ENCODE measurements around the gene GNLY.

The GNLY gene

DNA sequence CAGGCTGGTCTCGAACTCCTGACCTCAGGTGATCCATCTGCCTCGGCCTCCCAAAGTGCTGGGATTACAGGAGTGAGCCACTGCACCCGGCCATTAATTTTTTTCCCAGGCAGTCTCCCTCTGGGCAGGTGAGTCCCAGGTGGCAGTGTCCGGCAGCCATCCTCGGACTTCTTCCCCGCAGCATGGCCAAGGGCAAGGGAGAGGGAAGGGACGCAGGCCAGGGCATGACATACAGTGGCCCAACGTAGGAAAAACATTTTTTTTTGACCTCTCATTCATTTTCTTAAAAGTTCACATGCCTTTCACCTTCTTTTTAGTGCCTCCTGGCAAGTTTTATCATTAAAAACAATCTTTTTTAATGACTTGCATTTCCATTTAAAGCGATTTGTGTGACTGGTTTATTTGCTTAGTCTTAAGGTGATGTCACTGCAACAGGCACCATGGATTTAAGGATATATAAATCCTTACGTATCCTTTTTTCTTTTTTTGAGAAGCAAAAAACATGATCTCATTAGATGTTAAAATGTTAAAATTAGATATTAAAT, 36.6 kb downstream of the GNLY start:
- Histone ChIP-seq H3K27ac (ENCODE audit: low read length) (no peak overlapping the region), H2AFZ (ENCODE audit: low read depth, low read length) (no peak overlapping the region), H3K79me2 (ENCODE audit: low read length) (no peaks in the 10 kb centered on the region), H3K4me3 (ENCODE audit: low read length) (no peak overlapping the region), H3K36me3 (replicated peaks; ENCODE audit: low read depth, low read length) (no peaks in the 10 kb centered on the region), H3K4me1 (ENCODE audit: low read length) (peaks cover 9% of the 10 kb centered on the region), H3K27me3 (ENCODE audit: low read depth, low read length) (peaks cover 29% of the 10 kb centered on the region), H3K9ac (ENCODE audit: low read length) (no peak overlapping the region), H4K20me1 (ENCODE audit: insufficient read depth, low read length) (no peaks in the 10 kb centered on the region), H3K9me3 (ENCODE audit: insufficient read depth, low read length) (no peaks in the 10 kb centered on the region), H3K4me2 (ENCODE audit: low read length) (no peak overlapping the region)
- TF ChIP-seq, protein P1, sequence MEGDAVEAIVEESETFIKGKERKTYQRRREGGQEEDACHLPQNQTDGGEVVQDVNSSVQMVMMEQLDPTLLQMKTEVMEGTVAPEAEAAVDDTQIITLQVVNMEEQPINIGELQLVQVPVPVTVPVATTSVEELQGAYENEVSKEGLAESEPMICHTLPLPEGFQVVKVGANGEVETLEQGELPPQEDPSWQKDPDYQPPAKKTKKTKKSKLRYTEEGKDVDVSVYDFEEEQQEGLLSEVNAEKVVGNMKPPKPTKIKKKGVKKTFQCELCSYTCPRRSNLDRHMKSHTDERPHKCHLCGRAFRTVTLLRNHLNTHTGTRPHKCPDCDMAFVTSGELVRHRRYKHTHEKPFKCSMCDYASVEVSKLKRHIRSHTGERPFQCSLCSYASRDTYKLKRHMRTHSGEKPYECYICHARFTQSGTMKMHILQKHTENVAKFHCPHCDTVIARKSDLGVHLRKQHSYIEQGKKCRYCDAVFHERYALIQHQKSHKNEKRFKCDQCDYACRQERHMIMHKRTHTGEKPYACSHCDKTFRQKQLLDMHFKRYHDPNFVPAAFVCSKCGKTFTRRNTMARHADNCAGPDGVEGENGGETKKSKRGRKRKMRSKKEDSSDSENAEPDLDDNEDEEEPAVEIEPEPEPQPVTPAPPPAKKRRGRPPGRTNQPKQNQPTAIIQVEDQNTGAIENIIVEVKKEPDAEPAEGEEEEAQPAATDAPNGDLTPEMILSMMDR (IDR thresholded peaks at IDR 0.05; ENCODE audit: low read depth, low read length) = no peak
- TF ChIP-seq EZH2phosphoT487 (IDR thresholded peaks at IDR 0.05; ENCODE audit: low read depth) = no peak

DNA sequence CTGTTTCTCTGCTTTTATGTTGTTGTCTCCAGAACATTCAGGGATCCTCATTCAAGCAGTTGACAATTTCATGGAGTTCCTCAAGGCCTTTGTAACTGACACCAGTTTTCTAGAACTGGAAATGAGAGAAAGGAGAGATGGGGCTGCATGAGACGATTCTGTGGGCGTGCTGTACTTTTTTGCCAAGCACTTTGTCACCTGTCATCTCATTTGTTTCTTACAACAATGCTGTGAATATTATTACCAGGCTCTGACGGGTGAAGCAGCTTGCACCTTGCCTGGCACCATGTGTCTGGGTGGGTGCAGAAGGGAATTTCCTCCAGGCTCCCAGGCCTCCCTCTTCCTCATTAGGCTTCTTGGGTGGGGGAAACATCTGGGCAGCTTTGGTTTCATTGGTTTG, 37.4 kb downstream of the GNLY start:
- no peaks in the 10 kb centered on the region for H3K9me3 ChIP-seq (ENCODE audit: insufficient read depth, low read length)
- no peak overlapping the region for H3K4me3 ChIP-seq (ENCODE audit: low read length)
- TF ChIP-seq, protein P1 (IDR thresholded peaks at IDR 0.05; ENCODE audit: low read depth, low read length) = no peak
- no peak for TF ChIP-seq EZH2phosphoT487 (IDR thresholded peaks at IDR 0.05; ENCODE audit: low read depth)
- H3K4me2 ChIP-seq (ENCODE audit: low read length) = no peak overlapping the region
- peaks cover 32% of the 10 kb centered on the region for H3K27me3 ChIP-seq (ENCODE audit: low read depth, low read length)
- no peak overlapping the region for H3K9ac ChIP-seq (ENCODE audit: low read length)
- H4K20me1 ChIP-seq (ENCODE audit: insufficient read depth, low read length) = no peaks in the 10 kb centered on the region
- no peak overlapping the region for H3K27ac ChIP-seq (ENCODE audit: low read length)
- no peak overlapping the region for H2AFZ ChIP-seq (ENCODE audit: low read depth, low read length)
- H3K4me1 ChIP-seq (ENCODE audit: low read length) = peaks cover 9% of the 10 kb centered on the region
- no peaks in the 10 kb centered on the region for H3K79me2 ChIP-seq (ENCODE audit: low read length)
- H3K36me3 ChIP-seq (replicated peaks; ENCODE audit: low read depth, low read length) = no peaks in the 10 kb centered on the region

DNA sequence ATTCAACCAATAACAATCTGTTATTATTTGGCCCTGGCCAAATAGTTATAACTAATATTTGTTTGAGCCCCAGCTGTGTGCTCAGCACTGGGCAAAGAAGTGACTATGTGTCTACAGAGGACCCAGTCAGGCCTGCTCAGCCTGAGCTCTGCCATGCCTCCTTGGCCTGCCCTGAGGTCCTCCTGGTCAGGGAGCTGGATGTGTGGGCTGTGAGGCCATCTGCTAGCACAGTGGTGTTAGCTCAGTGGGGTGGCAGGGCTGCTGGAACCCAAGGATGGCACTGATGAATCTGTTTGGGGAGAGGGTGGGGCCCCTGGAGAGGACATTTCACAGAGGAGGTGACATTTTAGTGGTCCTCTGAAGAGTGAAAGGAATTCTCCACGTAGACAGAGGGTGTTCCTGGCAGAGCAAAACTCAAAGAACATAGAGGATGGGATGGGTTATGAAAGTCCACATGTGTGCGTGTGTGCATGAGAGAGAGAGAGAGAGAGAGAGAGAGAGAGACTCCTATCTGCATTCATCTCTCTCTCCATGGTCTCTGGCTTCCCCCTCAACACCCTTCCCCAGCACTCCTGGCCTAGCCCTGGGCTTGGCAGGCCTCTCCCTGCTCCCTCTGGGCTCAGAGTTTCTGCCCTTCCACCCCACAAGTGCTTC, 38.4 kb downstream of the GNLY start:
- Histone ChIP-seq H4K20me1 (ENCODE audit: insufficient read depth, low read length) (no peaks in the 10 kb centered on the region), H3K27ac (ENCODE audit: low read length) (no peak overlapping the region)
- no peak for TF ChIP-seq EZH2phosphoT487 (IDR thresholded peaks at IDR 0.05; ENCODE audit: low read depth)
- TF ChIP-seq, protein P1 (IDR thresholded peaks at IDR 0.05; ENCODE audit: low read depth, low read length) = no peak

DNA sequence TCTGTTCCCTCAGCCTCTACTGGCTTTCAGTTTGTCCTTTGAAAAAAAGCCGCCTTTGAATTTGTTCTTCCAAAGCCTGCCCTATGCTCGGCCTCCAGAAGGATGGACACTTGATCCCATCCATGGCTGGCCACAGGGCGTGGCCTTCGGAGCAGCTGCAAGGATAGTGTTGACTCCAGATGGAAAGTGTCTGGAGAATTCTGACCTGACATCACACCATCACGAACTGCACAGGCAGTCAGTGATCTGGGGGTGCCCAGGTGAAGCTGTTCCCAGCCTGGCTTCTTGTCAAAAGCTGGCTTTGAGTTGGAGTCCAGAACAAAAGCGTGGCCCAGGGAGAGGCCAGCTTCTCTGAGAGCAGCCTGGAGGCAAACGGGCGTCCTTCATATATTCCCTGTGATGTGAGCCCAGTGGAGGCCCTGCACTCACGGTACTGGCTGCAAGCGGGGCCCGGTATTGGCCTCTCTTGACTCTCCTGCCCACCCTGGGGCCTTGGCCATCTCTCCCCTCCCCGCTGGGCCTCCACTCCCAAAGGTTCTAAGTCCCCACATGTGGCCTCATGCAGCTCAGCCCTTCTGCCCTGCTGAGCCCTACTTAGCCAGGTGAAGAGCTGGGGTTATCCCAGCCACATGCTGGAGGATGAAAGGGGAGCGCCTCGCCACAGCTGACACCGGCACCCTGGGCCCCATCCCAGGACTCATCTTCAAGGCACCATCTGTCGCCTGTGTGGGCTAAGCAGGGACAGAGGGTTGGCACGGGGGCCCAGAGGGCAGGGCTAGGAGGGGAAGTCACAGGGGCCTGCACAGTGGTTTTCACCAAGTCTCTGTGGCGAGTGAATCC, 39.2 kb downstream of the GNLY start:
- Histone ChIP-seq H3K79me2 (ENCODE audit: low read length) (no peaks in the 10 kb centered on the region), H3K27me3 (ENCODE audit: low read depth, low read length) (peaks cover 38% of the 10 kb centered on the region), H3K4me2 (ENCODE audit: low read length) (no peak overlapping the region), H3K4me1 (ENCODE audit: low read length) (peaks cover 9% of the 10 kb centered on the region), H3K4me3 (ENCODE audit: low read length) (no peak overlapping the region), H3K9me3 (ENCODE audit: insufficient read depth, low read length) (no peaks in the 10 kb centered on the region), H3K9ac (ENCODE audit: low read length) (no peak overlapping the region), H4K20me1 (ENCODE audit: insufficient read depth, low read length) (no peaks in the 10 kb centered on the region), H3K27ac (ENCODE audit: low read length) (no peak overlapping the region), H2AFZ (ENCODE audit: low read depth, low read length) (no peak overlapping the region), H3K36me3 (replicated peaks; ENCODE audit: low read depth, low read length) (no peaks in the 10 kb centered on the region)
- TF ChIP-seq EZH2phosphoT487 (IDR thresholded peaks at IDR 0.05; ENCODE audit: low read depth) = no peak
- TF ChIP-seq, protein P1 (IDR thresholded peaks at IDR 0.05; ENCODE audit: low read depth, low read length) = no peak

More for the DNA sequence above, 38.4 kb downstream of the GNLY start:
- Histone ChIP-seq H3K27me3 (ENCODE audit: low read depth, low read length) (peaks cover 37% of the 10 kb centered on the region), H3K4me2 (ENCODE audit: low read length) (no peak overlapping the region), H3K36me3 (replicated peaks; ENCODE audit: low read depth, low read length) (no peaks in the 10 kb centered on the region), H3K4me1 (ENCODE audit: low read length) (peaks cover 9% of the 10 kb centered on the region), H3K9ac (ENCODE audit: low read length) (no peak overlapping the region), H3K9me3 (ENCODE audit: insufficient read depth, low read length) (no peaks in the 10 kb centered on the region), H3K4me3 (ENCODE audit: low read length) (no peak overlapping the region), H3K79me2 (ENCODE audit: low read length) (no peaks in the 10 kb centered on the region), H2AFZ (ENCODE audit: low read depth, low read length) (no peak overlapping the region)

Data from OCI-LY3 (cell line).